Middle frontal gyrus (tissue), 1 donor: Measurements from ENCODE around the gene RNF168.
"Not testable (repeated sequence)": the region's sequence is repeated elsewhere in the genome, so short reads cannot be mapped to it uniquely, and the experiment has no call there.

ENCODE experiments used
- DNase-seq: peaks from one replicate; pipeline ENCODE4 v3.0.0-alpha.2; 2015; ENCODE audit warnings: low spot score; ENCODE audit errors: extremely low spot score

The RNF168 gene

DNA sequence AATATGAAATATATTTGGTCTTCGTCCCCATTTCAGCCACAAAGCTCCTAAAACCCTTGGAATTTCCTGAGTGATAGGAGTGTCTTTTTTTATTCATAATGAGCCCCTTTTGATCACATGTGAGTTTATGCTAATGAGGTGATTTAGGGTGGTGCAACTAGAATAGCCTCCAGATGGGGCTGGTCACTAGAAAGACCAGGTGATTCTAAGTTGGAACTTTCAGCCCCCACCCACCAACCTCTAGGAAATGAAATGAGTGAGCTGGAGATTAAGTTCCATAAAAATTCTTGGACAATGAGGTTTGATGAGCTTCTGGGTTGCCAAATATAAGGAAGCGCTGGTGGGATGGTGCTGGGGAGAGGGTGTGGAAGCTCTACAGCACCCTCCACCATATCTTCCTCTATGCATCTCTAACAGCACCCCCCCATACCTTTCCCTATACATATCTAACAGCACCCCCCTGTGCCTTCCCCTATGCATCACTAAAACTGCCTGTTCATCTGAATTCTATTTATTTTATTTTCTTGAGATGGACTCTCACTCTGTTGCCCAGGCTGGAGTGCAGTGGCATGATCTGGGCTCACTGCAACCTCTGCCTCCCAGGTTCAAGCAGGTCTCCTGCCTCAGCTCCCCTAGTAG lies 13.7 kb upstream of the RNF168 start:
- no peak for DNase-seq

DNA sequence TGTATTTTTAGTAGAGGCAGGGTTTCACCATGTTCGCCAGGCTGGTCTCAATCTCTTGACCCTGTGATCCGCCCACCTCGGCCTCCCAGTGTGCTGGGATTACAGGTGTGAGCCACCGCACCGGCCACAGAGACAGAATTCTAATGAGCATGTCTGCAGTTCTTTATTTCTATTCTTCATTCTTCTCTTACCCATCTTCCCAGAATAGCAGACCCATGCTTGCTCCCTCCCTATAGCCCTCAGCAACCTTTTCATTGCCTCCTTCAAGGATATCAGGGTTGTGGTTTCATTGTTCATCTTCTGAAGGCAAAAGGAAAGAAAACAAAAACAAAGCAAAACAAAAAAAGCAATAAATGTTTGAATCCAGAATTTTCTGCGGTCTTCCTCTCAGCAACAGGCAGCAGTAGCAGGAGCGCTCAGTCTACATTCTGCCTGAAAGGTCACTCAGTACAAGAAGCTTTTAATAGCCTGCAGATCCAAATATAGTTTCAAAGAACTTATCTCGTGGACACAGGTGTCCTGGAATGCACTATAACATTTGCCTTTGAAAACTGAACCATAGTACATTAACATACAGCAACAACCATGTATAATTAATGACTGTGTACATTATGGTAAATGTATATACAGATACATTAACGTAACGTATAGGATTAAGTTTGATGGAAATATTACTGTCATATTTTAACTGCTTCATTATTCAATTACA lies 11.5 kb upstream of the RNF168 start, which contains the start of gene SMCO1:
SMCO1 (minus strand) TSS at position 434 of the 709 bp plus-strand sequence; CDS start at position 297, 137 bp downstream.
- no peak for DNase-seq

DNA sequence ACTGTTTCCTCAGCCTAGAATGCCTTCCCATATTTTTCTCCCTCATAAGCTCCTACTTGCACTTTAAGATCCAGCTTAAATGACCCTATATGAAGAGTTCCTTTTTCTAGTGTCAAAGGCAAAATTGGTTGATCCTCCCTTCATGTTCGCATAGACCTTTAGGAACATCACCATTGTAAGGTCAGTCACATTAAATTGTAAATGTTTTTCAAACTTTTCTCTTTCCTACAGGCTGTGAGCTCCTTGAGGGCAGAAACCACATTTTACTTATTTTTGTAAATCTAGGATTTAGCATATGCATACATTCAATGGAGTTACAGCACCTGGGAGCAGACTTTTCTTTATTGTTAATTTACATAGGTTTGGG lies 10.8 kb upstream of the RNF168 start:
- no peak for DNase-seq

DNA sequence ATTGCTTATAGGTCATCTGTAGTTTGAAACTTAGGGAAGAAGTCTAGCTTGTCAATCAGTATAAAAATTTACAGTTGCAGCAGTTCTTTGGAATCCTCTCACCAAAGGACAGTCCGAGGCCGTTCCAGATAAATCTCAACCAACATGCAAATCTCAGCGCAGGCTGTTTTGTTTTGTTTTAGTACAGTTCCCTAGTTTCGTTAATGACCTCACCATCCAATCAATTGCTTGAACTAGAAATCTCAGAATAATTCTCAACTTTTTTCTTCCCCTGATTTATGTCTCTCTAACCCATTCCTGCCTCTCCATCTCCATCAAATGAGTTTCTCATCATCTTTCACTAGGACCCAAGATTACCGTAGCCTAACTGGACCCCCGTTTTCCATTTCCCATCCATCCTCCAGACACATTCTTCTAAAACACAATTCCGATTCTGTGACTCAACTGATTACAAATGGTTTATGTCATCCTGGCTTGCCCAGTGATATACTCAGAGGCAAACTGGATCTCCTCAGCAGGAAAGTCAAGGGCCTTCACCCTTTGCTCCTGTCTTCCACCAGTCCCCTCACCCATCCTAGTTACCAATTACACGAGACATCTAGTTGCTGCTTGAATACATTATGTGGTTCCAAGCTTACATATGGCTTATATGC lies 10.3 kb upstream of the RNF168 start:
- DNase-seq = no peak

DNA sequence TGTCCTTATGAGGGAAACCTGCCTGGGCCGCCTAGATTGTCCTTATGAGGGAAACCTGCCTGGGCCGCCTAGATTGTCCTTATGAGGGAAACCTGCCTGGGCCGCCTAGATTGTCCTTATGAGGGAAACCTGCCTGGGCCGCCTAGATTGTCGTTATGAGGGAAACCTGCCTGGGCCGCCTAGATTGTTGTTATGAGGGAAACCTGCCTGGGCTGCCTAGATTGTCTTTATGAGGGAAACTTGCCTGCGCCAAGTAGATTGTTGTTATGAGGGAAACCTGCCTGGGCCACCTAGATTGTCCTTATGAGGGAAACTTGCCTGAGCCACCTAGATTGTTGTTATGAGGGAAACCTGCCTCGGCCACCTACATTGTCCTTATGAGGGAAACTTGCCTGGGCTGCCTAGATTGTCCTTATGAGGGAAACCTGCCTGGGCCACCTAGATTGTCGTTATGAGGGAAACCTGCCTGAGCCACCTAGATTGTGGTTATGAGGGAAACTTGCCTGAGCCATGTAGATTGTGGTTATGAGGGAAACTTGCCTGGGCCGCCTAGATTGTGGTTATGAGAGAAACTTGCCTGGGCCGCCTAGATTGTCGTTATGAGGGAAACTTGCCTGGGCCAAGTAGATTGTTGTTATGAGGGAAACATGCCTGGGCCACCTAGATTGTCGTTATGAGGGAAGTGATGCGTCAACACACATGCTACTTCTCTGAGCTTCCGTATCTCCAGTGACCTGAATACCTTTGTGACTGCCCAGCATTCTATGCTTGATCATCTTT lies 8.3 kb upstream of the RNF168 start:
- not testable (repeated sequence) for DNase-seq

DNA sequence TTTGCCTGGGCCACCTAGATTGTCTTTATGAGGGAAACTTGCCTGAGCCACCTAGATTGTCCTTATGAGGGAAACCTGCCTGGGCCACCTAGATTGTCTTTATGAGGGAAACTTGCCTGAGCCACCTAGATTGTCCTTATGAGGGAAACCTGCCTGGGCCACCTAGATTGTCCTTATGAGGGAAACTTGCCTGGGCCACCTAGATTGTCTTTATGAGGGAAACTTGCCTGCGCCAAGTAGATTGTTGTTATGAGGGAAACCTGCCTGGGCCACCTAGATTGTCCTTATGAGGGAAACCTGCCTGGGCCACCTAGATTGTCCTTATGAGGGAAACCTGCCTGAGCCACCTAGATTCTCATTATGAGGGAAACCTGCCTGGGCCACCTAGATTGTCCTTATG lies 7.5 kb upstream of the RNF168 start:
- not testable (repeated sequence) for DNase-seq

DNA sequence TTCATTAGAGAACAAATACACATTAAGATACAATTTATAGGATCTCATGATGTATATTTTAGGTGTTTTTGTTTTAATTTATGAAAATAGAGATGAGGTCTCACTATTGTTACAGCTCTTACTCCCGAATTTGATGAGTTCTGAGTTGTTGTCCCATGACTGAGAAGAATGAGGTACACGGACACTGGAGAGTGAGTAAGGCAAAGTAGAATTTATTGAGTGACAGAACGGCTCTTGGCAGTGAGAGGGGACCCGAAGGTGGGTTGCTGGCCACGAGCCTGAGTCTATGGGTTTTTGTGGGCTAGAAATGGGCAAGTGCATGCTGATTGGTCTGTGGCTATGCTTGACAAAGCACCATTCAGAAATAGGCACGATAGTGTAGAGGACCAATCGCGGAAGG lies 3.1 kb upstream of the RNF168 start:
- DNase-seq = no peak

DNA sequence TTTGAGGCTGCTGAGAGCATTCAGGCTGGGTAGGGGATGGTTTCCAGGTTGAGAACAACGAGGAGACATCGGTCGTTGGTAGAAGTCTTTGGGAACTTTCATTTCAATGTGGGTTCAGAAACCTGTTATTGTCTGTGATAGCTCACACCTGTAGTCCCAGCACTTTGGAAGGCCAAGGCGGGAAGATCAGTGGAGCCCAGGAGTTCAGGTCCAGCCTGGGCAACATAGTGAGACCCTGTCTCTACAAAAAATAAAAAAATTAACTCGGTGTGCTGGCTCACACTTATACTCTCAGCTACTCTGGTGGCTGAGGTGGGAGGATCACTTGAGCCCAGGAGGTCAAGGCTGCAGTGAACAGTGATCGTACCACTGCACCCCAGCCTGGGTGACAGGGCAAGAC lies 988 bp upstream of the RNF168 start:
- DNase-seq = no peak

DNA sequence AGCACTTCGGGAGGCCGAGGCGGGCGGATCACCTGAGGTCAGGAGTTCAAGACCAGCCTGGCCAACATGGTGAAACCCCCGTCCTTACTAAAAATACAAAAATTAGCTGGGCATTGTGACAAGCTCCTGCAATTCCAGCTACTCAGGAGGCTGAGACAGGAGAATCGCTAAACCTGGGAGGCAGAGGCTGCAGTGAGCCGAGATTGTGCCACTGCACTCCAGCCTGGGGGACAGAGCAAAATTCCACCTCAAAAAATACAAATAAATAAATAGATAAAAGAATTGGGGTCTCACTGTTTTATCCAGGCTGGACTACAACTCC lies 470 bp upstream of the RNF168 start:
- not testable (repeated sequence) for DNase-seq

DNA sequence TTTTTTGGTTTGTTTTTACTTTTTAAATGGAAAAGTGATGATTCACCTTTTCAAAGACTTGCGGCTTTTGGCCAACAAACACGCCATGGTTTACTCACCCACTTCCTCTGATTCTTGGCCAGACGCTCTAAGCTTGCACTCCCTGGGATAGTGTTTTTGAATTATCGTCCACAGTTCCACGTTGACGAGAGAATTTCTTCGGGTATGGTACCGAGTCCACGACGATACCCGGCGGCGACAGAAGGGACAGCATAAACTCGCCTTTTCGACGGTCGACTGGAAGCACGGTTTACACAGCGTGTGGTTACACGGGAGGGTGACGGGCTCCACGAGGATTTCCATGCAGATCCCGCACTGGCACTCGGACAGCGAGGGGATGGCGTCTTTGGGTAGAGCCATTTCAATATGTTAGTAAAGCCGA lies 783 bp downstream of the RNF168 start:
- no peak for DNase-seq

DNA sequence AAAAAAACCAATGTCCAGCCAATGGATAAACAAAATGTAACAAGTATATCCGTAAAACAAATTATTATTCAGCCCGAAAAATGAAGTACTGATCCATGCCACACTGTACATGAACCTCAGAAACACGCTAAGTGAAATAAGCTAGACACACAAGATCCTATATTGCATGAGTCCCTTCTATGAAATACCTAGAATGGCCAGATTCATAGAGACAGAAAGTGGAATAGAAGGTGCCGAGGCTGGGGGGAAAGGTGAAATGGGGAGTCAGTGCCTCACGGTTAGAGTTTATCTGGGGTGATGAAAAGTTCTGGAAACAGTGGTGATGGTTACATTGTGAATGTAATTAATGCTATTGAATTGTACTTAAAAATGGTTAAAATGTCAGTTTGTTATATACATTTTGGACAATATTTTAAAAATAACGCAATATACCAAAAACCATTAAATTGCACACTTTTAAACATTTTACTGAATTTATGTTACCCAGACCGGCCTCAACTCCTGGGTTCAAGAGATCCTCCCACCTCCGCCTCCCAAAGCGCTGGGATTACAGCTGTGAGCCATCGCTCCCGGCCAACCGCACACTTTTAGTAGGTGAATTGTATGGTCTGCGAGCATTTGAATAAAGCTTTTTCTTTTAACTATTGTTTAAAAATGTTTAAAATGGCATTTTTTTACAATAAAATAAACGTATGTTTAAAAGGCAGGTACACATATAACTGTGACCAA lies 2.1 kb downstream of the RNF168 start:
- no peak for DNase-seq

DNA sequence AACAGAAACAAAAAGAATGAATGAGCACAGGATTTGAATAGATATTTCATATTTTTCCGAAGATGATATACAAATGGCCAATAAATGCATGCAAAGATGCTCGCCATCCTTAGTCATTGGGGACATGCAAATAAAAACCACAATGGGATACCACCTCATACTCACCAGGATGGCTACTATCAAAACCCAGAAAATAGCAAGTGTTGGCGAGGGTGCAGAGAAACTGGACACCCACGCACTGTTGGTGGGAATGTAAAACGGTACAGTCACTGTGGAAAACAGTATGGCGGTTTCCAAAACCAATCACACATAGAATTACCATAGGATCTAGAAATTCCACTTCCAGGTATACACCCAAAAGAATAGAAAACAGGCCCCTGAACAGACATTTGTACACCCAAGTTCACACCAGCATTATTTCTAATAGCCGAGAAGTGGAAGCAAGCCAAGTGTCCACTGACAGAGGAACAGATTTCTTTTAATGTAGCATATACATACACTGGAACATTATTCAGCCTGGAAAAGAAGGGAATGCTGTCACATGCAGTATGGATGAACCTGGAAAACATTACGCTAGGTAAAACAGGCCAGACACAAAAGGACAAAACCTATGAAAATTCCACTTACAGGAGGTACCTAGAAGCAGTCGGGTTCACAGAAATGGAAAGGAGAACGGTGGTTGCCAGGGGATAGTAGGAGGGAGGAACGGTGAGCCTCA lies 3.6 kb downstream of the RNF168 start:
- no peak for DNase-seq

DNA sequence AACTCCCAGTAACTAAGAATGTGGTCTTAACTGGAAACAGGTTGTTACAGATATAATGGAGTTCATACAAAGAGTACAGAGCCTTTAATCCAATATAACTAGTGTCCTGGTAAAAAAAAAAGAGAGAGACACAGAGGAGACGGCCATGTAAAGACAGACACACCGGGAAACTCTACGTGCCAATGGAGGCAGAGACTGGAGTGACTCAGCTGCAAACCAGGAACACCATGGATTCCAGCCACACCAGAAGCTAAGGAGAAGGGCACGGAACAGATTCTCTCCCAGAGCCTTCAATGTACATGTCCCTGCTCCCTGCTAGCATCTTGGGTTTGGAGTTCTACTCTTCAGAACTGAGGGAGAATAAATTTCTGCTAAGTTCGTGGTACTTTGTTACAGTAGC lies 4.5 kb downstream of the RNF168 start:
- DNase-seq = no peak

DNA sequence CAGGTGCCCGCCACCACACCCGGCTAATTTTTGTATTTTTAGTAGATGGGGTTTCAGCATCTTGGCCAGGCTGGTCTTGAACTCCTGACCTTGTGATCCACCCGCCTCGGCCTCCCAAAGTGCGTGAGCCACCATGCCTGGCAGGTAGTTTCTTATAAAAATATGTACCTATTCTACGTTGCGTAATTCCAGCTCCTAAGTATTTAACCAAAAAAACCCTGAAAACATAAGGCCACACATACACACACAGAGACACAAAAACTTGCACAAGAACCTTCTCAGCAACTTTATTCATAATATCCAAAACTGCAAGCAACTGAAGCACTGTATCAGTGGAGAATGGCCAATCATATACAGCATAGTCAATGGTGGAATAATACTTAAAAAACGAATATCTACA lies 5.3 kb downstream of the RNF168 start:
- no peak for DNase-seq

DNA sequence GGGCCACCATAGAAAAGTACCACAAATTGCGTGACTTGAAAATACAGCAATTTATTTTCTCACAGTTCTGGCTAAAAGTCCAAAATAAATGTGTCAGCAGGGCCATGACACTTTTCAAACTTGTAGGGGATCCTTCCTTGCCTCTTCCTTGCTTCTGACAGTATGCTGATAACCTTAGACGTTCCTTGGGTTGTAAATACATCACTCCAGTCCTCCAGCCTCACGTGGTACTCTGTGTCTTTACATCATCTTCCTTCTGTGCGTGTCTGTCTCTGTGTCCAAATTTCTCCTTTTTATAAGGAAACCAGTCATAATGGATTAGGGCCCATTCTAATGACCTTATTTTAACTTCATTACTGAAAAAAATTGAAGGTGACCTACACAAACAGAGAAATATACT lies 7.4 kb downstream of the RNF168 start:
- DNase-seq = no peak

DNA sequence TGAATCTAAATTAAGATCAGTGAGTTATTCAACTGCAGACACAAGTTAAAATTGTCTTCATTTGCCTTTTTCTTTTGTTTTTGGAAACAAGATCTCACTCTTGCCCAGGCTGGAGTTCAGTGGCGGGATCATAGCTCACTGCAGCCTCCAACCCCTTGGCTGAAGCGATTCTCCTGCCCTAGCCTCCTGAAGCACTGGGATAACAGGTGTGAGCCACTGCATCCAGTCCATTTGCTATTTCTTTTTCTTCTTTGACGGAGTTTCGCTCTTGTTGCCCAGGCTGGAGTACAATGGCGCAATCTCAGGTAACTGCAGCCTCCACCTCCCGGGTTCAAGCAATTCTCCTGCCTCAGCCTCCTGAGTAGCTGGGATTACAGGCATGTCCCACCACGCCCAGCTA lies 10.3 kb downstream of the RNF168 start:
- DNase-seq = no peak

DNA sequence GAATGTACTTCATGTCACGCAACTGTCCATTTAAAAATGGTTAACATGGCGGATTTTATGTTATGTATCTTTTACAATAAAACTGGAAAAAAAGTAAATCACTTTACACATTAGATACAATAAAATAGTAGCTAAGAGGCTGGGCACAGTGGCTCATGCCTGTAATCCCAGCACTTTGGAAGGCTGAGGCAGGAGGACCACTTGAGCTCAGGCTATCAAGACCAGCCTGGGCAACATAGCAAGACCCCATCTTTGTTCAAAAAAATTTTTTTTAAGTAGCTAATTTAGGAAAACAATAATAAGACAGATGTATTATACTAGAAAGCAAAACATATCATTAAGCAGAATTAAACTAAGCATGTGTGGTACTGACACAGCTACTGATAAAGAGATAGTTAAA lies 11.5 kb downstream of the RNF168 start:
- no peak for DNase-seq

DNA sequence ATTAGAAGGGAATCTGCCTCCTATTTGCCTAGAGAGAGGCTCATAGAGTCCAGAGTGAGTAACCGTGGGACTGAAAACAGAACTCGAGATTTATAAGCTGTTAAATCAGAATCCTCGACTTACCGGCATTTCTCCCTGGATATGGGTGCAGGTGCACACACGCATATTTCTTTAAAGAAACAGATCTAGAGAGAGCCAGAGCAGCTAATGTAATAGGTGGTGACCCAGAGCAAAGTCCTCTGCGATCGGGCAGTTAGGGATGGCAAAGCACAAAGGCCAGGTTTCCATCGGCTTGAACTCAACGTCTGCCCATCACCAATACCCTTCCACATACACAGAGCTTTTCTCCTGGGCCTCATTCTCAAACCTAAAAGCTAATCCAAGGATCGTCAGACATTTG lies 13.8 kb downstream of the RNF168 start:
- DNase-seq = no peak

DNA sequence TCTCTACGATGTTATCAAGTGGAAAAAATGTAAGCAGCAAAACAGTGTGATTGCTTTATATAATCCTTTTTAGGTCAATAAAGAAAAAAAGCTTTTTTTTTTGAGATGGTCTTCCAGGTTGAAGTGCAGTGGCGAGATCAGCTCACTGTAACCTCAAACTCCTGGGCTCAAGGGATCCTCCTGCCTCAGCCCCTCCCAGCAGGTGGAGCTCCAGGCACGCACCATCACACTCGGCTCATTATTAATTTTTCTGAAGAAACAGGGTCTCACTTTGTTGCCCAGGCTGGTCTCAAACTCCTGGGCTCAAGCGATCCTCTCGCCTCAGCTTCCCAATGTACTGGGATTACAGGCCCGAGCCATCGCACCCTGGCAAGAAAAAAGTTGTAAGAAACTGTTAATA lies 17.3 kb downstream of the RNF168 start:
- DNase-seq = no peak

DNA sequence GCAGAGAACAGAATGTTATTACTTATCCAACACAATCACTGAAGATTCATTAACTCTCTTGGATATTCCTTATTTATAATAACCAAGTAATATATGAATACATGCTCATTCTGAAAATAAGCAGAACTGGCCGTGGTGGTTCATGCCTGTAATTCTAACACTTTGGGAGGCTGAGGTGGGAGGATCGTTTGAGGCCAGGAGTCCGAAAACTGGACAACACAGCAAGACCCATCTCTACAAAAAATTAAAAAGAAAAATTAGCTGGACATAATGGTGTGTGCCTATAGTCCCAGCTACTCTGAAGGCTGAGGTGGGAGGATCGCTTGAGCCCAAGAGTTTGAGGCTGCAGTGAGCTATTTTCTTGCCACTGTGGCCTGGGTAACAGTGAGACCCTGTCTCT lies 25.9 kb downstream of the RNF168 start:
- no peak for DNase-seq

DNA sequence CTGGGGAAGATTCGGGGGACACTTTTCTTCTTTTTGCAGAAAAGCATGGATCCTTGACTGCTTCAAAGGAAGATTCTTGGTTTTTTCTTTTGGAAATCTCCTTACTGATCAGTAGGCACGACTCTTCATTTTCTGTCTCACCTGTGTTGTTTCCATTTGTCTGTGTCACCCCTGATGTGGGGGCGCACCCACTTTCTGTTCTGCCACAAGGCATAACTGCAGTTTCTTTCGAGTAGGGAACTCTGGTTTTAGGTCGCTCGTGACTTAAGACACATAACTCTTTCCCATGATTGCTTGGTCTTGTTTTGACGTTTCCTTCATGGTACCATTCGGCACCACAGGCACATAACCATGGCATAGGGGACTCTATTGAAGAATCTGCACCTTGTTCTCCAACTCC lies 31.3 kb downstream of the RNF168 start:
- DNase-seq = no peak
